Measurements from ENCODE around the gene TOR2A.

Gene TOR2A

DNA sequence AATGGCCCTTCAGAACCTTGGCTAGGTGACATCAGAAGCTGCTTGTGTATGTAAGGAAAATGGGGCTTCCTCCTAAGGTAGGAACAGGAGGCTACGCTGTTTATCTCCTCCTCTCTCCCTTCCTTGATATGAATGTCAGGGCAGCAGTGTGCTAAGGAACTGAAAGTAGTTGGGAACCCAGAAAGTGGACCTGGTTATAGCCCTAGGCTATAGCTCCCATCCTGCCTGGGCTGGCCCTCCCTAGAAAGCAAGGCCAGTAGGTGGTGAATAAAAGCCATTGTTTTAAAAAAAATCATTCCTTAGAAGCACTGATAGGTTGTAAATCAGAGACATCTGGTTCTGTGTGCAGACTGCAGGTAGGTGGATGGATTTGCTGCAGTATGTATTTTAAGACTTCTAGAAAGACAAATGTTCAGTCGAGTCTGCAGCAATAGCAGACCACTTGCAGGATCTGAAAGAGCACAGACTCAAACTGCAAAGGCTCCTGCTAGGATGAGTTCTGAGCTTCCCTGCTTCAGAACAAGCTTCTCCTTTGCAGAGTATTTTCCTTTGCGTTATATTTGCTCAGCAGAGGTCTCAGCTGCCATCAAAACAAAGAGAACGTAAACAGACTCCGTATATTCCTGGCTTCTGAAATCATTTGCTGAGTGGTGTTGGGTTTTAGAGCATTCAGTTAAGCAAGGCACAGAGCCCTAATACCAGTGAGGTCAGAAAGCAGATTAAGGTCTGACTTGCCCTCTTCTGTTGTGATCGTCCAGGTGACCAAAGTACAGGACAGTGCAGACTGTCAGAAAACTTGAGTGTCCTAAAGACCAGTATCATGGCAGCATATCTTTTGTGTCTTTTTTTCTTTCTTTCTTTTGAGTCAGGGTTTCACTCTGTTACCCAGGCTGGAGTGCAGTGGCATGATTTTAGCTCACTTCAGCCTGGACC, 48.4 kb downstream of the TOR2A start:
- Histone ChIP-seq H3K4me1 (ENCODE audit: control insufficient read depth, low read depth, low read length) (no peaks in the 10 kb centered on the region), H3K27ac (ENCODE audit: low read length) (no peak overlapping the region), H3K9me3 (ENCODE audit: control insufficient read depth, low read depth, low read length) (no peaks in the 10 kb centered on the region), H3K4me3 (ENCODE audit: low read length) (no peak overlapping the region), H3K36me3 (ENCODE audit: control insufficient read depth, low read depth, low read length) (peaks cover 12% of the 10 kb centered on the region), H3K9ac (ENCODE audit: low read length) (no peak overlapping the region), H3K27me3 (ENCODE audit: control insufficient read depth, insufficient read depth, low read length) (no peaks in the 10 kb centered on the region)

DNA sequence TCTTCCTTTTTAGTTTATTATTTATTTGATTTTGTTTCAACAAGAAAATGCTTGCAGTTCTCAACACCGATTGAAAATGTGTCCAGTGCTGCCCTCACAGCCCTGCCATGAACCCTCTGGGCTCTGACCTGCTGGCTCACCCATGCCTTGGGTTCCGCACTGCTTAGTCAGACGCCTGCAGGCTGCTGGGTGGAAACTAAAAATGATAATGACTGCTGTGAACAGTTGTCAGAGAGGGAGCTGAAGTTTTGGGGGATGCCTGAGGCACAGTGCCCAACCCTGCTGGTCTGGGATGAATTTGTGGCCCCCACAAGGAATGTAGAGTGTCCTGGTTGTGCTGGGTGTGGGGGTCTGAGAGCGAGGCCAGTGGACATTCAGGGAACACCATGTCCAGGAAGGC, 50.5 kb downstream of the TOR2A start:
- H3K27me3 ChIP-seq (ENCODE audit: control insufficient read depth, insufficient read depth, low read length) = no peaks in the 10 kb centered on the region
- no peak overlapping the region for H3K27ac ChIP-seq (ENCODE audit: low read length)
- no peaks in the 10 kb centered on the region for H3K4me1 ChIP-seq (ENCODE audit: control insufficient read depth, low read depth, low read length)
- no peak overlapping the region for H3K4me3 ChIP-seq (ENCODE audit: low read length)
- no peaks in the 10 kb centered on the region for H3K9me3 ChIP-seq (ENCODE audit: control insufficient read depth, low read depth, low read length)
- peaks cover 28% of the 10 kb centered on the region for H3K36me3 ChIP-seq (ENCODE audit: control insufficient read depth, low read depth, low read length)
- H3K9ac ChIP-seq (ENCODE audit: low read length) = no peak overlapping the region

DNA sequence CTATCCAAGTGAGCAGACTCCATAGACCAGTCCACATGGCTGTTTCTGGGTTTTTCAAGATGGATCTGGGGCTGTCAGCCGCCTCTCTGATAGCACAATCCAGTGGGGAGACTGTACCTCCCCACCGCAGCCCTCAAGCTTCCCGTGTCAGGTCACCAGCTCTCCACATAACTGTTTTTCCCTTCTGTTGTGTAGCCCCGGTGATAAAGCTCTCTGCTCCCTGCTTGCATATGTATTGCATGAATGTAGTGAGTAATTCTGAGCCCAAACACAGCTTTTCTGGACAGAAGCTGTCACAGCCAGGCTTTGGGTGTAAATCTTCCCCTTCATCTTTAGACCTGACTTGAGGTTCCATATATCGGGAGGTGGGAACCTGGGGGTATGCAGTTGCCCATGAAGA, 51.4 kb downstream of the TOR2A start:
- Histone ChIP-seq H3K27me3 (ENCODE audit: control insufficient read depth, insufficient read depth, low read length) (no peaks in the 10 kb centered on the region), H3K36me3 (ENCODE audit: control insufficient read depth, low read depth, low read length) (peaks cover 29% of the 10 kb centered on the region), H3K9ac (ENCODE audit: low read length) (no peak overlapping the region), H3K4me3 (ENCODE audit: low read length) (no peak overlapping the region), H3K4me1 (ENCODE audit: control insufficient read depth, low read depth, low read length) (no peaks in the 10 kb centered on the region), H3K27ac (ENCODE audit: low read length) (no peak overlapping the region), H3K9me3 (ENCODE audit: control insufficient read depth, low read depth, low read length) (no peaks in the 10 kb centered on the region)

DNA sequence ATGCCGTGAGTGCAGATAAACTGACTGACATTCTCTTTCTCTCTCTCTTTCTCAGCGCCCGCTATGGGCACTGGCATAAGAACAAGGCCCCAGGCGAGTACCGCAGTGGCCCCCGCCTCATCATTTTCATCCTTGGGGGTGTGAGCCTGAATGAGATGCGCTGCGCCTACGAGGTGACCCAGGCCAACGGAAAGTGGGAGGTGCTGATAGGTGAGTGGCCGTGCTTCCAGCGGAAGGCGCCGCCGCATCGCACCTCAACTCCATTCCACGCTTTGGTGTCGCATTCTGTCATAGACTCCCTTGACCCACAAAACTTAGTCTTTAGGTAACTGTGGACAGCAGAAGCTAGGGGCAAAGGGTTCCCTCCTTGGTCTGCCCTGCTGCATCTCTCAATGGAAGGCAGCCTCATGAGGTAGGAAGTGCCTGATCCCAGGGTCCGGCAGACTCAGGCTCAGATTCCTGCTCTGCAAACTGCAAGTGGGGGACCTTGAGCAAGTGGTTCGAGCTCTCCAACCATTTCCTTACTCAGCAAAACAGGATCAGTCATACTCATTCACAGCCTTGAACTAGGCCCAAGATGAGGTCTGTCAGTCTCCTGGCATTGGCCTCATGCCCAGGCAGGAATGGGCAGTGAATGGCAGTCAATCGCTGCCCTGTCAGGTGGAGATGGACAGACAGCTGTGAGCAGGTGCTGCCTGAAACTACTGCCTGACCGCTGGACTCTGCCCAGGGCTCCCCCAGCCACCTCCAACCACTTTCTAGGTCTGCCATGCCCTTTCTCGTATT, 52.5 kb downstream of the TOR2A start:
- Histone ChIP-seq H3K27ac (ENCODE audit: low read length) (no peak overlapping the region), H3K36me3 (ENCODE audit: control insufficient read depth, low read depth, low read length) (peaks cover 35% of the 10 kb centered on the region), H3K4me1 (ENCODE audit: control insufficient read depth, low read depth, low read length) (no peaks in the 10 kb centered on the region), H3K9me3 (ENCODE audit: control insufficient read depth, low read depth, low read length) (no peaks in the 10 kb centered on the region), H3K4me3 (ENCODE audit: low read length) (no peak overlapping the region), H3K27me3 (ENCODE audit: control insufficient read depth, insufficient read depth, low read length) (no peaks in the 10 kb centered on the region), H3K9ac (ENCODE audit: low read length) (no peak overlapping the region)

Data from iPS-18a (cell line).